ENCODE results near the gene SIK2.

The SIK2 gene

DNA sequence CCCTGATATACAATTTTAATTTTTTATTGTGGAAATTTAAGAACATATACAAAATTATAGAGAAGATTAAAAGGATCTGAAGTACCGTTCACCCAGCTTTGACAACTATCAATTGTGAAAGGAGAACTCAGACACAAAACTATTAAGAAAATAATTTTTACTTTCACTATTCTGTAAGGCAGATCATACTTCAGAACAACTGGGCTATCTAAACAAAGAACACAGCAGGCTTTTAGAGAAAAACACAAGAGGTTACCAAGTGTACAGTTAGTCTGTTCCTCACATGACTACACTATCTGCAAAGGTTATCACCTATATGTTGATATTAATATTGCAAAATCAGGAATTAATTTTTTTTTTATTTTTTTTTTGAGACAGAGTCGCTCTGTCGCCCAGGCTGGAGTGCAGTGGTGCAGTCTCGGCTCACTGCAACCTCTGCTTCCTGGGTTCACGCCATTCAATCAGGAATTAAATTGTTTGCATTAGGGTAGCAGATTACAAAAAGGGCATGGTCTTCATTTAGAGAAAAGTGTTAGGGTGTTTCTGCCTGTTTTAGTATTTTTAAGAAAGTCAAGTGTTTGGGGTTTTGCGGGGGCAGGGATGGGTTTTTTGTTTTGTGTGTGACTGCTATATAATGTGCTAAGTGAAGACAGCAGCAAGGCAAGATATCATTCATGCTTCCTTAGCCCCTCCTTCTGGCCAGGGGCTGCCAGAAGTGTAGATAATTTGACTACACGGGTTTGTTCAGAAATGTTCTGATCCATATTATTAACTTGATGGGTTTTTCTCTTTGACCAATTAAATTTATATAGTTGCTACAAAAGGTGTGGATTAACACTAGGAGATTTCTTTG is 27.6 kb upstream of the SIK2 start:
- H2BK5ac ChIP-seq (ENCODE audit: low read length), result no peak overlapping the region
- no peak overlapping the region for H2AK5ac ChIP-seq (ENCODE audit: low read length)
- H3K4me1 ChIP-seq (ENCODE audit: control insufficient read depth, low read depth, low read length), result no peaks in the 10 kb centered on the region
- no peak overlapping the region for H4K5ac ChIP-seq (ENCODE audit: low read length)
- no peak overlapping the region for H2BK120ac ChIP-seq (ENCODE audit: low read depth, low read length)
- no peak overlapping the region for H3K27ac ChIP-seq (ENCODE audit: low read depth, low read length)
- H3K79me2 ChIP-seq (ENCODE audit: control insufficient read depth, insufficient read depth, low read length), result no peaks in the 10 kb centered on the region
- no peak overlapping the region for H2BK15ac ChIP-seq (replicated peaks; ENCODE audit: low read depth)
- H3K9ac ChIP-seq (ENCODE audit: low read length), result no peak overlapping the region
- no peak overlapping the region for H3K4me3 ChIP-seq (ENCODE audit: low read length)
- no peak overlapping the region for H3K4ac ChIP-seq (ENCODE audit: low read depth, low read length)
- no peak overlapping the region for H3K18ac ChIP-seq (ENCODE audit: low read length)
- H3K4me2 ChIP-seq (ENCODE audit: low read length), result no peak overlapping the region
- H3K23ac ChIP-seq (ENCODE audit: low read length), result no peak overlapping the region
- DNase-seq, result no peak
- no peaks in the 10 kb centered on the region for H3K79me1 ChIP-seq (ENCODE audit: low read length)
- no peaks in the 10 kb centered on the region for H3K36me3 ChIP-seq (ENCODE audit: control insufficient read depth, insufficient read depth, low read length)
- no peak overlapping the region for H4K8ac ChIP-seq (ENCODE audit: low read depth, low read length)
- no CpG with 5 or more reads among the region's 7 CpGs for WGBS (ENCODE audit: extremely low coverage, insufficient coverage, low lambda C conversion rate)
- no peaks in the 10 kb centered on the region for H3K27me3 ChIP-seq (ENCODE audit: insufficient read depth, low read length, poor library complexity)
- H3K56ac ChIP-seq (ENCODE audit: low read length), result no peak overlapping the region

- Histone ChIP-seq H3K4ac (ENCODE audit: low read depth, low read length) (no peak overlapping the region), H2BK5ac (ENCODE audit: low read length) (no peak overlapping the region)
- WGBS (ENCODE audit: extremely low coverage, insufficient coverage, low lambda C conversion rate), result no CpG with 5 or more reads among the region's 6 CpGs
Observed at GRCh38 chr11:111575740-111576139, 26.5 kb upstream of the SIK2 start.

GRCh38 chr11:111577821-111578220 is 24.4 kb upstream of the SIK2 start:
- no peak overlapping the region for H3K27ac ChIP-seq (ENCODE audit: low read depth, low read length)
- H3K27me3 ChIP-seq (ENCODE audit: insufficient read depth, low read length, poor library complexity), result no peaks in the 10 kb centered on the region
- no peak overlapping the region for H4K8ac ChIP-seq (ENCODE audit: low read depth, low read length)
- whole genome bisulfite sequencing (ENCODE audit: extremely low coverage, insufficient coverage, low lambda C conversion rate), result no CpG with 5 or more reads among the region's 4 CpGs
- no peak overlapping the region for H3K4ac ChIP-seq (ENCODE audit: low read depth, low read length)
- no peak overlapping the region for H3K4me2 ChIP-seq (ENCODE audit: low read length)
- H3K4me3 ChIP-seq (ENCODE audit: low read length), result no peak overlapping the region
- no peak overlapping the region for H3K9ac ChIP-seq (ENCODE audit: low read length)
- H2BK120ac ChIP-seq (ENCODE audit: low read depth, low read length), result no peak overlapping the region
- no peaks in the 10 kb centered on the region for H3K79me2 ChIP-seq (ENCODE audit: control insufficient read depth, insufficient read depth, low read length)
- DNase-seq, result peak; percentile 25
- no peak overlapping the region for H3K18ac ChIP-seq (ENCODE audit: low read length)
- no peak overlapping the region for H2AK5ac ChIP-seq (ENCODE audit: low read length)
- no peaks in the 10 kb centered on the region for H3K79me1 ChIP-seq (ENCODE audit: low read length)
- H3K36me3 ChIP-seq (ENCODE audit: control insufficient read depth, insufficient read depth, low read length), result no peaks in the 10 kb centered on the region
- H4K5ac ChIP-seq (ENCODE audit: low read length), result no peak overlapping the region
- no peaks in the 10 kb centered on the region for H3K4me1 ChIP-seq (ENCODE audit: control insufficient read depth, low read depth, low read length)
- no peak overlapping the region for H3K56ac ChIP-seq (ENCODE audit: low read length)
- no peak overlapping the region for H2BK15ac ChIP-seq (replicated peaks; ENCODE audit: low read depth)
- H3K23ac ChIP-seq (ENCODE audit: low read length), result no peak overlapping the region
- H2BK5ac ChIP-seq (ENCODE audit: low read length), result no peak overlapping the region

More at GRCh38 chr11:111575740-111576139, 26.5 kb upstream of the SIK2 start:
- Histone ChIP-seq H3K4me1 (ENCODE audit: control insufficient read depth, low read depth, low read length) (no peaks in the 10 kb centered on the region), H3K18ac (ENCODE audit: low read length) (no peak overlapping the region), H3K9ac (ENCODE audit: low read length) (no peak overlapping the region), H2BK15ac (replicated peaks; ENCODE audit: low read depth) (no peak overlapping the region), H4K5ac (ENCODE audit: low read length) (no peak overlapping the region), H3K23ac (ENCODE audit: low read length) (no peak overlapping the region), H3K4me3 (ENCODE audit: low read length) (no peak overlapping the region), H3K79me1 (ENCODE audit: low read length) (no peaks in the 10 kb centered on the region), H3K79me2 (ENCODE audit: control insufficient read depth, insufficient read depth, low read length) (no peaks in the 10 kb centered on the region), H3K27me3 (ENCODE audit: insufficient read depth, low read length, poor library complexity) (no peaks in the 10 kb centered on the region), H3K27ac (ENCODE audit: low read depth, low read length) (no peak overlapping the region), H3K4me2 (ENCODE audit: low read length) (no peak overlapping the region), H3K36me3 (ENCODE audit: control insufficient read depth, insufficient read depth, low read length) (no peaks in the 10 kb centered on the region), H4K8ac (ENCODE audit: low read depth, low read length) (no peak overlapping the region), H3K56ac (ENCODE audit: low read length) (no peak overlapping the region), H2BK120ac (ENCODE audit: low read depth, low read length) (no peak overlapping the region), H2AK5ac (ENCODE audit: low read length) (no peak overlapping the region)
- DNase-seq, result no peak

DNA sequence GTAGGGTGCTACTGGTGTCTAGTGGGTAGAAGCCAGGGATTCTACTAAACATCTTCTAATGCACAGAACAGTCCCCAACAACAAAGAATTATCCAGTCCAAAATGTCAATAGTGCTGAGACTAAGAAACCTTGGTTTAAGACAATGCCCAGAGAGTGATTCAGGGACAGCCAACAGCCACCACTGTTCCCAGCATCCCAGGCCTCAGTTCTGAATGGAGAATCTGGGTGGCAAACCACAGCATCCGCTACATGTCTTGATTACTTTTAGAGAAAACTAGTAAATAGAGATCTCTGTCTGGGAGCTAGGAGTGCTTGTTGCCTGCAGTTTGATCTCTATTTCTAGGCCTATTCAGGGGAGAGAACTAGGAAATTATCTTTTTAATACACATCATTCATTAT is 20.9 kb upstream of the SIK2 start:
- no peak overlapping the region for H3K27ac ChIP-seq (ENCODE audit: low read depth, low read length)

GRCh38 chr11:111582163-111582562 is 20.1 kb upstream of the SIK2 start:
- DNase-seq, result no peak
- Histone ChIP-seq H3K4ac (ENCODE audit: low read depth, low read length) (no peak overlapping the region), H4K8ac (ENCODE audit: low read depth, low read length) (no peak overlapping the region), H3K9ac (ENCODE audit: low read length) (no peak overlapping the region), H3K27ac (ENCODE audit: low read depth, low read length) (no peak overlapping the region), H2BK120ac (ENCODE audit: low read depth, low read length) (no peak overlapping the region), H3K4me3 (ENCODE audit: low read length) (no peak overlapping the region), H2AK5ac (ENCODE audit: low read length) (no peak overlapping the region), H3K27me3 (ENCODE audit: insufficient read depth, low read length, poor library complexity) (no peaks in the 10 kb centered on the region), H3K18ac (ENCODE audit: low read length) (no peak overlapping the region), H3K79me1 (ENCODE audit: low read length) (no peaks in the 10 kb centered on the region), H4K5ac (ENCODE audit: low read length) (no peak overlapping the region), H3K4me2 (ENCODE audit: low read length) (no peak overlapping the region), H3K36me3 (ENCODE audit: control insufficient read depth, insufficient read depth, low read length) (no peaks in the 10 kb centered on the region), H3K56ac (ENCODE audit: low read length) (no peak overlapping the region), H2BK15ac (replicated peaks; ENCODE audit: low read depth) (no peak overlapping the region), H3K79me2 (ENCODE audit: control insufficient read depth, insufficient read depth, low read length) (no peaks in the 10 kb centered on the region), H3K23ac (ENCODE audit: low read length) (no peak overlapping the region), H2BK5ac (ENCODE audit: low read length) (no peak overlapping the region), H3K4me1 (ENCODE audit: control insufficient read depth, low read depth, low read length) (no peaks in the 10 kb centered on the region)

More for the DNA sequence above, 20.9 kb upstream of the SIK2 start:
- H2BK15ac ChIP-seq (replicated peaks; ENCODE audit: low read depth), result no peak overlapping the region
- H3K79me1 ChIP-seq (ENCODE audit: low read length), result no peaks in the 10 kb centered on the region
- no peak overlapping the region for H3K4me3 ChIP-seq (ENCODE audit: low read length)
- DNase-seq, result no peak
- WGBS (ENCODE audit: extremely low coverage, insufficient coverage, low lambda C conversion rate), result no CpG with 5 or more reads among the region's 1 CpG
- H3K9ac ChIP-seq (ENCODE audit: low read length), result no peak overlapping the region
- no peak overlapping the region for H2BK120ac ChIP-seq (ENCODE audit: low read depth, low read length)
- no peak overlapping the region for H4K5ac ChIP-seq (ENCODE audit: low read length)
- H3K18ac ChIP-seq (ENCODE audit: low read length), result no peak overlapping the region
- H3K36me3 ChIP-seq (ENCODE audit: control insufficient read depth, insufficient read depth, low read length), result no peaks in the 10 kb centered on the region
- no peak overlapping the region for H3K23ac ChIP-seq (ENCODE audit: low read length)
- H2AK5ac ChIP-seq (ENCODE audit: low read length), result no peak overlapping the region
- no peak overlapping the region for H3K4ac ChIP-seq (ENCODE audit: low read depth, low read length)
- no peaks in the 10 kb centered on the region for H3K27me3 ChIP-seq (ENCODE audit: insufficient read depth, low read length, poor library complexity)
- H3K56ac ChIP-seq (ENCODE audit: low read length), result no peak overlapping the region
- no peak overlapping the region for H3K4me2 ChIP-seq (ENCODE audit: low read length)
- H3K79me2 ChIP-seq (ENCODE audit: control insufficient read depth, insufficient read depth, low read length), result no peaks in the 10 kb centered on the region
- H3K4me1 ChIP-seq (ENCODE audit: control insufficient read depth, low read depth, low read length), result no peaks in the 10 kb centered on the region
- H4K8ac ChIP-seq (ENCODE audit: low read depth, low read length), result no peak overlapping the region
- no peak overlapping the region for H2BK5ac ChIP-seq (ENCODE audit: low read length)

GRCh38 chr11:111582881-111583280 is 19.4 kb upstream of the SIK2 start:
- no peak overlapping the region for H3K4me2 ChIP-seq (ENCODE audit: low read length)
- no peak overlapping the region for H3K23ac ChIP-seq (ENCODE audit: low read length)
- H2BK15ac ChIP-seq (replicated peaks; ENCODE audit: low read depth), result no peak overlapping the region
- H3K27ac ChIP-seq (ENCODE audit: low read depth, low read length), result no peak overlapping the region
- no peaks in the 10 kb centered on the region for H3K4me1 ChIP-seq (ENCODE audit: control insufficient read depth, low read depth, low read length)
- no peaks in the 10 kb centered on the region for H3K79me1 ChIP-seq (ENCODE audit: low read length)
- H3K4me3 ChIP-seq (ENCODE audit: low read length), result no peak overlapping the region
- no peaks in the 10 kb centered on the region for H3K79me2 ChIP-seq (ENCODE audit: control insufficient read depth, insufficient read depth, low read length)
- no peak for DNase-seq
- no peak overlapping the region for H4K8ac ChIP-seq (ENCODE audit: low read depth, low read length)
- no peaks in the 10 kb centered on the region for H3K27me3 ChIP-seq (ENCODE audit: insufficient read depth, low read length, poor library complexity)
- H3K9ac ChIP-seq (ENCODE audit: low read length), result no peak overlapping the region
- no peak overlapping the region for H3K18ac ChIP-seq (ENCODE audit: low read length)
- H2BK5ac ChIP-seq (ENCODE audit: low read length), result no peak overlapping the region
- no peaks in the 10 kb centered on the region for H3K36me3 ChIP-seq (ENCODE audit: control insufficient read depth, insufficient read depth, low read length)
- no peak overlapping the region for H2AK5ac ChIP-seq (ENCODE audit: low read length)
- H2BK120ac ChIP-seq (ENCODE audit: low read depth, low read length), result no peak overlapping the region
- no peak overlapping the region for H4K5ac ChIP-seq (ENCODE audit: low read length)
- no CpG with 5 or more reads among the region's 4 CpGs for WGBS (ENCODE audit: extremely low coverage, insufficient coverage, low lambda C conversion rate)
- no peak overlapping the region for H3K4ac ChIP-seq (ENCODE audit: low read depth, low read length)
- no peak overlapping the region for H3K56ac ChIP-seq (ENCODE audit: low read length)

Measured in mesendoderm (in vitro differentiated cells).